Upper lobe of right lung (tissue), 1 donor: ENCODE measurements around the gene ACO1. TPM values are rescaled to one million over a fixed set of nuclear protein-coding genes. Genes with fewer than 3 reads are reported as not detected.

ENCODE experiments used
- ATAC-seq: fragments of 200-7000 bp; cut with Tn5 transposase; one replicate; pipeline ENCODE4 v1.9.1; 2020; ENCODE audit warnings: mild to moderate bottlenecking, moderate library complexity
- DNase-seq: peaks from one replicate; pipeline ENCODE4 v3.0.0-alpha.2; 2020
- H3K27ac ChIP-seq: fragments of 200-600 bp; one replicate; pipeline ENCODE4 v1.8.0; 2022
- H3K27me3 ChIP-seq: fragments of 200-600 bp; one replicate; pipeline ENCODE4 v1.8.0; 2022; ENCODE audit warnings: mild to moderate bottlenecking
- H3K36me3 ChIP-seq: fragments of 200-600 bp; one replicate; pipeline ENCODE4 v1.8.0; 2022
- H3K4me1 ChIP-seq: fragments of 200-600 bp; one replicate; pipeline ENCODE4 v1.8.0; 2022
- H3K4me3 ChIP-seq: fragments of 200-600 bp; one replicate; pipeline ENCODE4 v1.8.0; 2022; ENCODE audit warnings: mild to moderate bottlenecking
- H3K9me3 ChIP-seq: fragments of 200-600 bp; one replicate; pipeline ENCODE4 v1.8.0; 2022
- intact Hi-C: fragments of 100-400 bp; cut with DNase I; formaldehyde crosslinking; loops from one replicate; pipeline ENCODE4 v1.11.0; 2022
- total RNA-seq: library from RNA; stranded (reverse); fragmentation: NEBNext Ultra II Directional; extraction: Animal tissue kit (Norgen Biotek cat#: 25700); gene quantifications from one replicate; pipeline ENCODE4 v1.2.1, GENCODE V29; 2021
- TF ChIP-seq, protein P1 (sequence below): fragments of 200-600 bp; IDR thresholded peaks from one replicate; pipeline ENCODE4 v1.8.0; 2022; ENCODE audit warnings: antibody characterized with exemption
- donor health status: DM: no; HTN: yes; CAD: no; lungs with severe emphysema.

ACO1 gene
- total RNA-seq, 1 donor from 2014 or later, result 32.9 TPM

DNA sequence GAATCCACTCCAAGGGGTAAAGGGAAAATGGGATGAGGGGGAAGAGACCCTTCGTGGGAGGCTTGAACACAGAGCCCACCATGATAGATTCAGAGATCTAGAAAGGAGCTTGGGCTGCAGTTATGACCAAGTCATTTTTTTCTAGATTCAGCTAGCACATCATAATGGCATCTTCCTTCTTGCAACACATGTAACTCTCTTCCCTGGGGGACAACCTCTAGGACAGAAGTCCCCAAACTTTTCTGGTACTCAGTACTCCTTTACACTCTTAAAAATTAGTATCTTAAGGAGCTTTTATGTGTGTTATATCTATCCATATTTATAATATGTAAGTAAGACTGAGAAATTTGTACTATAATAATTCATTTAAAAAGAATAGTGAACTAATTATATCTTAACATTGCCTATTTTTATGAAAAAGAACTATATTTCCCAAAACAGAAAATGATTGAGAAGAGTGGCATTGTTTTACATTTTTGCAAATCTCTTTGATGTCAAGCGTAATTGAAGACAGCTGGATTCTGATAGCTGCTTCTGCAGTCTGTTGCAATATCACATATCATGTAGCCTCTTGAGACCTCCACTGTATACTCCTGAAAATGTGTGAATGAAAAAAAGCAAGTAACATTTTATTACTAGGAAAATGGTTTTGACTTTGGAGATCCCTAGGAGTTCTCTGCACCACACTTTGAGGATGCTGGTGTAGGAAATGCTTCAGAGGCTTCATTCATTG, 875 bp downstream of the ACO1 start:
- H3K4me1 ChIP-seq, result peaks cover 18% of the 10 kb centered on the region
- no peaks in the 10 kb centered on the region for H3K9me3 ChIP-seq
- no peaks in the 10 kb centered on the region for H3K36me3 ChIP-seq
- H3K4me3 ChIP-seq, result peak overlapping the region; percentile 95
- peak overlapping the region; percentile 90 for H3K27ac ChIP-seq
- ATAC-seq (no peak), DNase-seq (no peak)
- no peaks in the 10 kb centered on the region for H3K27me3 ChIP-seq
- intact Hi-C loops, result no loop called here
- TF ChIP-seq, protein P1, sequence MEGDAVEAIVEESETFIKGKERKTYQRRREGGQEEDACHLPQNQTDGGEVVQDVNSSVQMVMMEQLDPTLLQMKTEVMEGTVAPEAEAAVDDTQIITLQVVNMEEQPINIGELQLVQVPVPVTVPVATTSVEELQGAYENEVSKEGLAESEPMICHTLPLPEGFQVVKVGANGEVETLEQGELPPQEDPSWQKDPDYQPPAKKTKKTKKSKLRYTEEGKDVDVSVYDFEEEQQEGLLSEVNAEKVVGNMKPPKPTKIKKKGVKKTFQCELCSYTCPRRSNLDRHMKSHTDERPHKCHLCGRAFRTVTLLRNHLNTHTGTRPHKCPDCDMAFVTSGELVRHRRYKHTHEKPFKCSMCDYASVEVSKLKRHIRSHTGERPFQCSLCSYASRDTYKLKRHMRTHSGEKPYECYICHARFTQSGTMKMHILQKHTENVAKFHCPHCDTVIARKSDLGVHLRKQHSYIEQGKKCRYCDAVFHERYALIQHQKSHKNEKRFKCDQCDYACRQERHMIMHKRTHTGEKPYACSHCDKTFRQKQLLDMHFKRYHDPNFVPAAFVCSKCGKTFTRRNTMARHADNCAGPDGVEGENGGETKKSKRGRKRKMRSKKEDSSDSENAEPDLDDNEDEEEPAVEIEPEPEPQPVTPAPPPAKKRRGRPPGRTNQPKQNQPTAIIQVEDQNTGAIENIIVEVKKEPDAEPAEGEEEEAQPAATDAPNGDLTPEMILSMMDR, result no peak

DNA sequence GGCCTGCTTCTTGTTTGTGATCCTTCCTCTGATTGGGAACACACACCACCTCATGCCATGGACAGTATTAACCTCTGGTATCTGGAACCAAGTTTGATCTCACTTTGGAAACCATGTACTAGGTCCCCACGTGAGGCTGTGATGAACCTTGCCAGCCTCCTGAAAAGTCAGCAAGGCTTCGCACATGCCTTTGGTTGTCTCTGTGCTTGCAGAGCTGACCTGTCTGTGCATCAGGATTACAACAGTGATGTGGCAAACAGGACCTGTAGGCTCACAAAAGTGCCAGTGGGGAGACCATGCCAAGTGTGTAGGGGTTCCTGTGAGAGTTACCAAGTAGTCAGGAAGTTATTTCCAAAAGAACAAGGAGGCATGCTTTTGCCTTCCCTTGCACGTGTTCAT, 1.4 kb downstream of the ACO1 start:
- H3K27ac ChIP-seq, result no peak overlapping the region
- H3K27me3 ChIP-seq, result no peaks in the 10 kb centered on the region
- TF ChIP-seq, protein P1, result no peak
- no peak for ATAC-seq
- no peak for DNase-seq
- H3K4me3 ChIP-seq, result peak overlapping the region; percentile 95
- H3K4me1 ChIP-seq, result peaks cover 18% of the 10 kb centered on the region
- no peaks in the 10 kb centered on the region for H3K9me3 ChIP-seq
- no peaks in the 10 kb centered on the region for H3K36me3 ChIP-seq
- intact Hi-C loops, result no loop called here

DNA sequence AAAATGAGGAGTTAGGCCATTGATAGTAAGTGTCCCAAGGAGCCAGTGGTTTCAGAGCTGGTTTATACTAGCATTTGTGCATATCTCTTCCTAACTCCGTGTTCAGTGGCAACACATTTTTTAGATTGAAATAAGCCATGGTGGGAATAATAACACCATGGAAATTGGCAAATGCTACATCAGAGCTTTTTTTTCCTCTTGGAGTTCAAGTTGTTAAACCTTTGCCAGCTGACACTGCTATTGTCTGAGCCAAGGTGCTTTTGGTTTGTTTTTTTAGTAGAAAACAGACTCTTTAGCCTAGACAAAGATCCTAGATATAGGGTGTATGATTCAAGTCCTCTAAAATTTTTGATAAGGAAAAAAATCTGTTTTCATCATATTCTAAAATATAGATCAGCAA, 2.8 kb downstream of the ACO1 start:
- Histone ChIP-seq H3K4me3 (no peak overlapping the region), H3K27ac (no peak overlapping the region), H3K36me3 (no peaks in the 10 kb centered on the region), H3K27me3 (no peaks in the 10 kb centered on the region), H3K9me3 (no peaks in the 10 kb centered on the region), H3K4me1 (peaks cover 18% of the 10 kb centered on the region)
- ATAC-seq, result no peak
- intact Hi-C loops, result no loop called here
- TF ChIP-seq, protein P1, result no peak
- DNase-seq, result no peak

DNA sequence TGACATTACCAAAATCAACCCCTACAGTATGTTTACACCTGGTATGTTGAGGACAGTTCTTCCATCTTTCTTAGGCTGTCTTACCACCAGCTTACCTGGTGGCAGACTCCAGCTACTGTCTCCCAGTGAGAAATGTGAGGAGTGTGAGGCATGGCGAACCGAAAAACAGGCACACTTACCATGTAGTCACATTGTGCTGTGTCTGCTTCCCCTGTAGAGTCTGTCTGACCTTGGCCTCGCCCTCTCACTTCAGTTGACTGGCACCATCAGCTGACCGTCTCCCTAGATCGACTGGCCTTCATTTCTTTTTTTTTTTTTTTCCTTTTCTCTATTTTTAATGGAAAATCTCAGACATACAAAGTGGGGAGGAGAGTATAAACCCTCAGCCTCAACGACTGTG, 4.9 kb downstream of the ACO1 start:
- intact Hi-C loops, result no loop called here
- Histone ChIP-seq H3K9me3 (no peaks in the 10 kb centered on the region), H3K4me3 (no peak overlapping the region), H3K27ac (no peak overlapping the region), H3K36me3 (no peaks in the 10 kb centered on the region), H3K27me3 (no peaks in the 10 kb centered on the region), H3K4me1 (peaks cover 12% of the 10 kb centered on the region)
- TF ChIP-seq, protein P1, result no peak
- no peak for DNase-seq
- no peak for ATAC-seq

DNA sequence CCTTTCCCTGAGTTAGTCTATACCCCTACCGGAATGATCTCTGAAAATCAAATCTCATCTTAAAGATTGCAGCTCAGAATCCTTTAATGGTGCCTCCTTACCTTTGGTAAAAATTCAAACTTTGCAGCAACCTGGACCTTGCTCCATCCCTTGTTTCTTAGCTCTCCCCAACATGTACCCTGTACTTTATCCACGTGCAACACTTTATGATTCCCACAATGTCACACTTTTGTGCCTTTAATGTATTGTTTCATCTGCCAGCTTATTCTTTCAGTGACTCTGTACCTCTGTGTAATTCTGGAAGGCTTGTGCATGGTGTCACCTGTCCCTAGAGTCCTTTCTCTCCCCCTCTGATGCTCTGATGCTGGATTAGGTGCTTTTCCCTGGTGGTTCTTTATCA, 9.5 kb downstream of the ACO1 start:
- no peaks in the 10 kb centered on the region for H3K36me3 ChIP-seq
- TF ChIP-seq, protein P1, result no peak
- intact Hi-C loops, result no loop called here
- ATAC-seq (no peak), DNase-seq (no peak)
- H3K4me1 ChIP-seq, result peaks cover 2% of the 10 kb centered on the region
- no peak overlapping the region for H3K4me3 ChIP-seq
- no peaks in the 10 kb centered on the region for H3K27me3 ChIP-seq
- H3K9me3 ChIP-seq, result no peaks in the 10 kb centered on the region
- no peak overlapping the region for H3K27ac ChIP-seq
